A673 (cell line): ENCODE data around the gene ZNF136.

ENCODE experiments used
- EZH2 ChIP-seq: fragments of 200-600 bp; sonication (generic); IDR thresholded peaks from 2 replicates; pipeline ENCODE4 v1.6.1; 2017; ENCODE audit warnings: borderline replicate concordance, low read depth, mild to moderate bottlenecking, mixed read lengths, antibody characterized with exemption, low read length; ENCODE audit not compliant: poor library complexity, severe bottlenecking
- TF ChIP-seq, protein P1 (sequence below): fragments of 300-800, 200-600 bp; sonication (generic); conservative IDR thresholded peaks from 2 replicates; pipeline ENCODE4 v1.5.1; 2017; ENCODE audit warnings: low read depth, mild to moderate bottlenecking, antibody characterized with exemption, low read length, moderate library complexity, mixed read lengths

DNA sequence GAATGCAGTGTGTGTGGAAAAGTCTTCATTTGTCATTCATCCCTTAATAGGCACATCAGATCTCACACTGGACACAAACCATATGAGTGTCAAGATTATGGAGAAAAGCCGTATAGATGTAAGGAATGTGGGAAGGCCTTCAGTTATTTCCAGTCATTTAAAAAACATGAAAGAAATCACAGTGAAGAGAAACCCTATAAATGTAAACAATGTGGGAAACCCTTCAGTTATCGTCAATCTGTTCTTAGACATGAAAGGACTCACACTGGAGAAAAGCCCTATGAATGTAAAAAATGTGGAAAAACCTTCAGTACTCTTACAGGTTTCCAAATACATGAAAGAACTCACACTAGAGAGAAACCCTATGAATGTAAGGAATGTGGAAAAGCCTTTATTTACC is 45.3 kb downstream of the ZNF136 start:
- TF ChIP-seq, protein P1, sequence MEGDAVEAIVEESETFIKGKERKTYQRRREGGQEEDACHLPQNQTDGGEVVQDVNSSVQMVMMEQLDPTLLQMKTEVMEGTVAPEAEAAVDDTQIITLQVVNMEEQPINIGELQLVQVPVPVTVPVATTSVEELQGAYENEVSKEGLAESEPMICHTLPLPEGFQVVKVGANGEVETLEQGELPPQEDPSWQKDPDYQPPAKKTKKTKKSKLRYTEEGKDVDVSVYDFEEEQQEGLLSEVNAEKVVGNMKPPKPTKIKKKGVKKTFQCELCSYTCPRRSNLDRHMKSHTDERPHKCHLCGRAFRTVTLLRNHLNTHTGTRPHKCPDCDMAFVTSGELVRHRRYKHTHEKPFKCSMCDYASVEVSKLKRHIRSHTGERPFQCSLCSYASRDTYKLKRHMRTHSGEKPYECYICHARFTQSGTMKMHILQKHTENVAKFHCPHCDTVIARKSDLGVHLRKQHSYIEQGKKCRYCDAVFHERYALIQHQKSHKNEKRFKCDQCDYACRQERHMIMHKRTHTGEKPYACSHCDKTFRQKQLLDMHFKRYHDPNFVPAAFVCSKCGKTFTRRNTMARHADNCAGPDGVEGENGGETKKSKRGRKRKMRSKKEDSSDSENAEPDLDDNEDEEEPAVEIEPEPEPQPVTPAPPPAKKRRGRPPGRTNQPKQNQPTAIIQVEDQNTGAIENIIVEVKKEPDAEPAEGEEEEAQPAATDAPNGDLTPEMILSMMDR, result no peak
- no peak for TF ChIP-seq EZH2
